GM12874 (cell line): ENCODE data around the gene VARS1.

Experiments used
- CTCF ChIP-seq: IDR thresholded peaks from 2 replicates; pipeline ENCODE4 v1.5.1; 2011; ENCODE audit warnings: low read depth, mild to moderate bottlenecking, control low read depth, low read length, moderate library complexity; ENCODE audit not compliant: insufficient read depth

Gene VARS1

GRCh38 chr6:31834367-31835250 is 39.1 kb upstream of the VARS1 start:
- no peak for TF ChIP-seq CTCF

- TF ChIP-seq CTCF: no peak
Observed at GRCh38 chr6:31831350-31832215, 36.0 kb upstream of the VARS1 start.

GRCh38 chr6:31830886-31831335 is 35.4 kb upstream of the VARS1 start:
- TF ChIP-seq CTCF: no peak

GRCh38 chr6:31829633-31830283 is 34.2 kb upstream of the VARS1 start:
- TF ChIP-seq CTCF: no peak

- TF ChIP-seq CTCF: no peak
Observed at GRCh38 chr6:31827286-31828079, 31.9 kb upstream of the VARS1 start, which contains the start of gene HSPA1B. Gene HSPA1B, plus strand, starts transcription at chr6:31827738. Its CDS starts 213 bp downstream, at chr6:31827951.

GRCh38 chr6:31826793-31827285 is 31.3 kb upstream of the VARS1 start:
- TF ChIP-seq CTCF: no peak
